PC-9 (cell line): ENCODE data around the gene A1BG.

Source experiments
- CTCF ChIP-seq: fragments of 200-600 bp; sonication (generic); conservative IDR thresholded peaks from 2 replicates; pipeline ENCODE4 v1.6.1; 2017; ENCODE audit warnings: mixed run types, antibody characterized with exemption, mild to moderate bottlenecking, moderate library complexity
- EZH2 ChIP-seq: fragments of 200-600 bp; sonication (generic); IDR thresholded peaks from 2 replicates; pipeline ENCODE4 v1.8.0; 2017; ENCODE audit warnings: antibody characterized with exemption, low read depth

DNA sequence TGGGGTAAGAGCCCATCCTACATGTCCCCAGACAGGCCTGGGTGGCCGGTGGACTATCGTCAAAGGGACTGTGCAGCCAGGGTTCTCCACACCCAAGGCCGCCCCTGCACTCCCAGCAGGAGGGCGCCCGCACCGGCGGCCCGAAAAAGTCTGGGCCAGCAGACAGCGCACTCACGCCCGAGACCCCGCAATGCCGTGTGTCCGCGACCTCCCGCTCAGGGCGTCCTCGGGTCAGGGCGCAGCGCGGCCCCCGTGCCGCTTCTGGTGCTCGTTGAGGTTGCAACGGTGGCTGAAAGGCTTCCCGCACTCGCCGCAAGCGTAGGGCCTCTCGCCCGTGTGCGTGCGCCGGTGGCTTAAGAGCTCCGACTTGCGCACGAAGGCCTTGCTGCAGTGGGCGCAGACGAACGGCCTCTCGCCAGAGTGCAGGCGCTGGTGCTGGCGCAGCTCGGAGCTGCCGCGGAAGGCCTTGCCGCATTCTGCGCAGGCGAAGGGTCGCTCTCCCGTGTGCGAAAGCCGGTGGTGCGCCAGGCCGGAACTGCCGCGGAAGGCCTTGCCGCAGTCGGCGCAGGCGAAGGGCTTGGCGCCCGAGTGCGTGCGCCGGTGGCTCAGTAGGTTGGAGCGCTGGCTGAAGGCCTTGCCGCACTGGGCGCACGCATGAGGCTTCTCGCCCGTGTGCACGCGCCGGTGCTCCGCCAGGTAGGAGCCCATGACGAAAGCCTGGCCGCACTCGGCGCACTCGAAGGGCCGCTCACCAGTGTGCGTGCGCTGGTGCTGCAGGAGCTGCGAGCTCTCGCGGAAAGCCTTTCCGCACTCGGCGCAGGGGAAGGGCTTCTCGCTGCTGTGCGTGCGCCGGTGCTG lies 2.8 kb upstream of the A1BG start:
- no peak for TF ChIP-seq EZH2
- TF ChIP-seq CTCF = no peak
